ENCODE results near the gene NCAPG2.

DNA sequence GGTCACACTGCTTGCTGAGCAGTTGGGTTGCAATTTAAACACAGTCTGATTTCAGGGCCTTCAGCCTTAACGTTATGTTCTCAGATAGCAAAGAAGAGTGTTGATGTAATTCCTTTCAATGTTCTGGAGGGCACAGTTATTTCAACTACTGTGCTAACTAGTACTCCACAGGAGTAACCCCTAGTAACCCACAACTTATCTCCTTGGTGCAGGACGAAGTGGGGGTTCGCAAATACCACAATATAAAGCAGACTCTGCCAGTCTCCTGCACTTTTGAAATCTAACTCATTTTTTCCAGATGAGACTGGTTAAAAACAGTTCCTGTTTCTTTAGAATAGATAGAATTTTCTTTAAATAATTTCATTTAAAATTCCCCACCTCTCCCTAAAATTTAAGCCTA is 47.1 kb upstream of the NCAPG2 start:
- TF ChIP-seq ZNF256 (CRISPR knock-in tag; conservative IDR thresholded peaks at IDR 0.05) (no peak), ISL2 (CRISPR knock-in tag; IDR thresholded peaks at IDR 0.05) (no peak), CBX5 (CRISPR knock-in tag; IDR thresholded peaks at IDR 0.05; ENCODE audit: borderline replicate concordance) (no peak), CTCF (CRISPR knock-in tag; IDR thresholded peaks at IDR 0.05) (no peak), ZNF713 (CRISPR knock-in tag; IDR thresholded peaks at IDR 0.05) (no peak), SAFB2 (CRISPR knock-in tag; IDR thresholded peaks at IDR 0.05; ENCODE audit: borderline replicate concordance, low read depth) (no peak)

Data from HepG2 (cell line).